ENCODE measurements around the gene SPRR2G.
"Not testable (repeated sequence)": the region's sequence is repeated elsewhere in the genome, so short reads cannot be mapped to it uniquely, and the experiment has no call there.

SPRR2G gene

DNA sequence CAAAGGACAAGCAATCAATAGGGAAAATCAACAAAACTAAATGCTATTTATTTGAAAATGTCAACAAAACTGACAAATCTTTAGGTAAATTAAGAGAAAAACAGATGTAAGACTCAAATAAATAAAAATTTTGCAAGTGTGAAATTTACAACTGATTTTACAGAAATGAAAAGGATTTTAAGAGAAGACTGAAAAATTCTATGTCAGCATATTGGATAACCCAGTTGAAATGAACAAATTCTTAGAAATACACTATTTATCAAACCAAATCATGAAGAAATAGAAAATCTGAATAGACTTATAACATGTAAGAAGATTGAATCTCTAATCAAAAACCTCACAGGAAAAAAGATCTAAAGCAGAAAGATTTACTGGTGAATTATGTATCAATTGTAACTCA, 29.7 kb downstream of the SPRR2G start:
- DNase-seq (ENCODE audit: low read depth, low spot score), result no peak
- no peak overlapping the region for H3K4me3 ChIP-seq (ENCODE audit: low read length)

DNA sequence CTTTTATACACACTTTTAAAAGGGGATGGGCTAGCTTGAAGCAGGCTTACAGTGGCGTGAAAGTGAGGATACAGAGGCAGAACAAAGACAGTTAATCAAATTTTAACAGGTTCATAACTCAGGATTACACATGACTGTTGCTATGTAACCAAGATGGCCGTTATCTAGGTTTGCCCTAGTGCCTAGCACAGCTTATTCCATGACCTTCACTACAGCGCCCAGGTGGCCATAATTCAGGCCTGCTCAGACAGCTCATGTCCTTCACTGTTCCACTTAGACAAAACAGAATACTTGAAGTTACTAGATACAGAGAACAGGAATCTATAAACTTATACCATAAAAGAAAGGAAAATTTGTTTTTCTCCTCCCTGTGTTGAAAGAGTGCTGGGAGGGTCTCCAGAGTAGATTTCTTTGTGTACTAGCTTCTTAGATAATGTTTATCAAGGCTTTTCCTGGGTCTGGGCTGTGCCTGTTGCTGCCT, 31.2 kb downstream of the SPRR2G start:
- no peak for DNase-seq (ENCODE audit: low read depth, low spot score)

DNA sequence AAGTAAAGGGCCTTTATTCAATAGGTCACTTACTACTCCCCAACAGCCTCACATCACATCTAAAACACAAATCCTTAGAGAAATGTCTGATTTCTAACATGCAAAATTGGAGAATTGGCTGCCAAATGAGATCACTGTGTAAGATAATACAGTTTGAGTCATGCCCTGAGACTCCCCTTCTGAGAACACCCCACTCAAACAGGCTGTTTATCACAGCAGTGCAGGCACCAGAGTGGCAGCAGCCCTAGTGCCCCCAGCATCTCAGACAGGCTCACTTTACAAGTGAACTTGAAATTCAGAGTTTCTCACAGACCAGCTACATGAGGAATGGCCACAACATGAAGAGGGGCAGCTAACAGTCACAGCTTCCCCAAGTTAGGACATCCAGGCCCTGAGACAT, 35.4 kb downstream of the SPRR2G start:
- H3K4me3 ChIP-seq (ENCODE audit: low read length); DNase-seq (ENCODE audit: low read depth, low spot score): not testable (repeated sequence)

More for the DNA sequence above, 31.2 kb downstream of the SPRR2G start:
- no peak overlapping the region for H3K4me3 ChIP-seq (ENCODE audit: low read length)

DNA sequence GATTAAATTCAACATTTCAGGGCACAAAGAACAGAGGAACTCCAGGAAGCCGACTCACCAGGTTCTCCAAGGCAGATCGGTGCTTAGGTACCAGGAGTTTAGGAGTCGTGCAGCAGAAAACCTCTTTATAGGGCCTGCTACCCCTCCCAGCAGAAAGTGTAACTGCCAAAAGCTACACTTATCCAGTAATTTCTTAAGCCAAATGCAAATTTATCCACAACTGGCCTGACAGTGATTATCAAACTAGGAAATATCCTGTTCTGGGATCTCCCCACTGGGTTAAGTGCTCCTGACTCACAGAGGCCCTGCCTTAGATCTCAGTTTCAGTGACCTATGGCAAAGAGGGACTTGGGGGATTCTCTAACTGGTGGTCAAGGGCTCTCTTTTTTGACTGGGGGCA, 37.3 kb downstream of the SPRR2G start, which contains the start of gene SPRR2F:
SPRR2F (minus strand) TSS at position 101 of the 400 bp plus-strand sequence. CDS start 783 bp downstream, outside the sequence.
- no peak for DNase-seq (ENCODE audit: low read depth, low spot score)
- no peak within 1 kb of the TSS for H3K4me3 ChIP-seq (ENCODE audit: low read length)

DNA sequence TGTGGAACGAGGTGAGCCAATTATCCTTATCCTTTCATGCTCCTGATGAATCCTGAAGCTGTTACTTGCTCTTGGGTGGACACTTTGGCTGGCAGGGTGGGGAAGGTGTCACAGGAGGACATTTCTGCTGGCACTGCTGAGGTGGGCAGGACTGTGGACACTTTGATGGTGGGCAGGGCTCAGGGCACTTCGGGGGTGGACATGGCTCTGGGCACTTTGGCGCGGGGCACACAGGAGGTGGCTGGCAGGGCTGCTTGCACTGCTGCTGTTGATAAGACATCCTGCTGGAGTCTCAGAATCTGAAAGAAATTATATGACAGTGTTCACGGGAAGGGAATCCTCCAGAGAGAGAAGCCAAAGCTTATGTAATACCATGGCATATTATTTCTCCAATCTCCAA, 38.2 kb downstream of the SPRR2G start:
- DNase-seq (ENCODE audit: low read depth, low spot score); H3K4me3 ChIP-seq (ENCODE audit: low read length): not testable (repeated sequence)

DNA sequence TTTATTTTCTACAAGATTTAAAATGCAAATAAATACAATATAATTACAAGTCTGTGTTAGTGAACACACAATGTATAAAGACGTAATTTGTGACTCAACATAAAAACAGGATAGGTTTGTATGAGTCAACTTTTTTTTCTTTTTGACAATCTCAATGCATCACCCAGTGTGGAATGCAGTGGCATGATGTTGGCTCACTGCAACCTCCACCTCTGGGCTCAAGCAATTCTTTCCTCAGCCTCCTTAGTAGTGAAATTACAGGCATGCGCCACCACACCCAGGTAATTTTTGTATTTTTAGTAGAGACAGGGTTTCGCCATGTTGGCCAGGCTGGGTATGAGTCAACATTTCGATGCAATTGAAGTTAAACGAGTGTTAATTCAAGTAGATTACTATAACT, 50.4 kb downstream of the SPRR2G start:
- no peak overlapping the region for H3K4me3 ChIP-seq (ENCODE audit: low read length)
- DNase-seq (ENCODE audit: low read depth, low spot score), result no peak
